NCI-H2107 treated with DMSO at 0.1 percent for 48 hours (cell line): ENCODE results near the gene SNX27.
"Not testable (repeated sequence)": the region's sequence is repeated elsewhere in the genome, so short reads cannot be mapped to it uniquely, and the experiment has no call there.

Source experiments
- DNase-seq: peaks from one replicate; lab custom pipeline; 2025; ENCODE audit not compliant: unreplicated experiment; lab: John Stamatoyannopoulos, UW

The SNX27 gene

GRCh38 chr1:151718666-151719065 is 106.8 kb downstream of the SNX27 start:
- no peak for DNase-seq

GRCh38 chr1:151720125-151720524 is 108.3 kb downstream of the SNX27 start:
- no peak for DNase-seq

GRCh38 chr1:151720554-151720953 is 108.7 kb downstream of the SNX27 start:
- no peak for DNase-seq

- DNase-seq = no peak
Measured at GRCh38 chr1:151720974-151721787, 109.3 kb downstream of the SNX27 start, which contains the start of gene RIIAD1. RIIAD1 (plus strand) TSS chr1:151721522; CDS start chr1:151721537, 15 bp downstream.

- no peak for DNase-seq
Measured at GRCh38 chr1:151721788-151722510, 110.1 kb downstream of the SNX27 start.

GRCh38 chr1:151723726-151724370 is 112.0 kb downstream of the SNX27 start:
- DNase-seq = no peak

GRCh38 chr1:151728151-151729054 is 116.6 kb downstream of the SNX27 start:
- no peak for DNase-seq

- no peak for DNase-seq
Measured at GRCh38 chr1:151729157-151729965, 117.5 kb downstream of the SNX27 start.

GRCh38 chr1:151729966-151730291 is 118.1 kb downstream of the SNX27 start:
- no peak for DNase-seq

- DNase-seq = no peak
Measured at GRCh38 chr1:151733126-151733525, 121.3 kb downstream of the SNX27 start.

- DNase-seq = not testable (repeated sequence)
Measured at GRCh38 chr1:151733995-151734394, 122.1 kb downstream of the SNX27 start.

GRCh38 chr1:151737026-151737425 is 125.2 kb downstream of the SNX27 start:
- DNase-seq = no peak

- DNase-seq = no peak
Measured at GRCh38 chr1:151737479-151737878, 125.6 kb downstream of the SNX27 start.

GRCh38 chr1:151739590-151740355 is 127.9 kb downstream of the SNX27 start:
- DNase-seq = no peak

- DNase-seq = no peak
Measured at GRCh38 chr1:151741516-151741915, 129.7 kb downstream of the SNX27 start.
